ENCODE measurements around the gene THSD4.

THSD4 gene

GRCh38 chr15:71784719-71785118 is 669.4 kb downstream of the THSD4 start:
- no peak overlapping the region for H3K4me2 ChIP-seq (ENCODE audit: low read depth, low read length)
- no peak overlapping the region for H3K27ac ChIP-seq (ENCODE audit: low read length)

GRCh38 chr15:71785996-71786395 is 670.7 kb downstream of the THSD4 start:
- TF ChIP-seq CTCF (IDR thresholded peaks at IDR 0.05; ENCODE audit: low read length): no peak
- TF ChIP-seq EZH2phosphoT487 (IDR thresholded peaks at IDR 0.05; ENCODE audit: low read length): no peak
- TF ChIP-seq EZH2 (optimal IDR thresholded peaks at IDR 0.05; ENCODE audit: low read depth, low read length): no peak

More at GRCh38 chr15:71784719-71785118, 669.4 kb downstream of the THSD4 start:
- H3K9me2 ChIP-seq (replicated peaks; ENCODE audit: insufficient read depth, low read length): no peaks in the 10 kb centered on the region
- H3K79me2 ChIP-seq (ENCODE audit: low read length): no peaks in the 10 kb centered on the region
- H3K27me3 ChIP-seq (replicated peaks; ENCODE audit: insufficient read depth, low read length): no peaks in the 10 kb centered on the region
- no peak overlapping the region for H3K9ac ChIP-seq (ENCODE audit: low read length)
- no peaks in the 10 kb centered on the region for H3K9me3 ChIP-seq (replicated peaks; ENCODE audit: insufficient read depth, low read length)
- no peak overlapping the region for H2AFZ ChIP-seq (ENCODE audit: low read length)
- no peak overlapping the region for H3K4me3 ChIP-seq (ENCODE audit: low read length)
- H4K20me1 ChIP-seq (ENCODE audit: insufficient read depth, low read length): no peaks in the 10 kb centered on the region
- no peaks in the 10 kb centered on the region for H3F3A ChIP-seq (ENCODE audit: insufficient read depth, low read length)
- TF ChIP-seq CTCF (IDR thresholded peaks at IDR 0.05; ENCODE audit: low read length) (peak; percentile 49), EZH2 (optimal IDR thresholded peaks at IDR 0.05; ENCODE audit: low read depth, low read length) (no peak)
- no peaks in the 10 kb centered on the region for H3K36me3 ChIP-seq (replicated peaks; ENCODE audit: insufficient read depth, low read length)
- H3K4me1 ChIP-seq (ENCODE audit: low read length): no peaks in the 10 kb centered on the region
- no peak for DNase-seq

GRCh38 chr15:71786673-71787072 is 671.4 kb downstream of the THSD4 start:
- Histone ChIP-seq H3K27ac (ENCODE audit: low read length) (no peak overlapping the region), H4K20me1 (ENCODE audit: insufficient read depth, low read length) (no peaks in the 10 kb centered on the region), H3K36me3 (replicated peaks; ENCODE audit: insufficient read depth, low read length) (no peaks in the 10 kb centered on the region), H3K9ac (ENCODE audit: low read length) (no peak overlapping the region), H3K4me1 (ENCODE audit: low read length) (no peaks in the 10 kb centered on the region), H3K79me2 (ENCODE audit: low read length) (no peaks in the 10 kb centered on the region), H3K9me3 (replicated peaks; ENCODE audit: insufficient read depth, low read length) (no peaks in the 10 kb centered on the region), H3K27me3 (replicated peaks; ENCODE audit: insufficient read depth, low read length) (no peaks in the 10 kb centered on the region), H3K4me3 (ENCODE audit: low read length) (no peak overlapping the region), H2AFZ (ENCODE audit: low read length) (no peak overlapping the region), H3F3A (ENCODE audit: insufficient read depth, low read length) (no peaks in the 10 kb centered on the region), H3K9me2 (replicated peaks; ENCODE audit: insufficient read depth, low read length) (no peaks in the 10 kb centered on the region), H3K4me2 (ENCODE audit: low read depth, low read length) (no peak overlapping the region)
- TF ChIP-seq EZH2phosphoT487 (IDR thresholded peaks at IDR 0.05; ENCODE audit: low read length): no peak
- TF ChIP-seq CTCF (IDR thresholded peaks at IDR 0.05; ENCODE audit: low read length): no peak
- no peak for TF ChIP-seq EZH2 (optimal IDR thresholded peaks at IDR 0.05; ENCODE audit: low read depth, low read length)
- no peak for DNase-seq

More at GRCh38 chr15:71785996-71786395, 670.7 kb downstream of the THSD4 start:
- no peak for DNase-seq
- no peak overlapping the region for H3K27ac ChIP-seq (ENCODE audit: low read length)
- no peaks in the 10 kb centered on the region for H3K79me2 ChIP-seq (ENCODE audit: low read length)
- no peaks in the 10 kb centered on the region for H3K27me3 ChIP-seq (replicated peaks; ENCODE audit: insufficient read depth, low read length)
- H3K4me1 ChIP-seq (ENCODE audit: low read length): no peaks in the 10 kb centered on the region
- H4K20me1 ChIP-seq (ENCODE audit: insufficient read depth, low read length): no peaks in the 10 kb centered on the region
- H3K9me3 ChIP-seq (replicated peaks; ENCODE audit: insufficient read depth, low read length): no peaks in the 10 kb centered on the region
- H3K36me3 ChIP-seq (replicated peaks; ENCODE audit: insufficient read depth, low read length): no peaks in the 10 kb centered on the region
- H3K9me2 ChIP-seq (replicated peaks; ENCODE audit: insufficient read depth, low read length): no peaks in the 10 kb centered on the region
- H3K9ac ChIP-seq (ENCODE audit: low read length): no peak overlapping the region
- no peak overlapping the region for H3K4me2 ChIP-seq (ENCODE audit: low read depth, low read length)
- H3F3A ChIP-seq (ENCODE audit: insufficient read depth, low read length): no peaks in the 10 kb centered on the region
- no peak overlapping the region for H2AFZ ChIP-seq (ENCODE audit: low read length)
- H3K4me3 ChIP-seq (ENCODE audit: low read length): no peak overlapping the region

Measured in MM.1S (cell line).